K562 (cell line): ENCODE data around the gene RPL10A. TPM values are rescaled to one million over a fixed set of nuclear protein-coding genes. Genes with fewer than 3 reads are reported as not detected.

ENCODE experiments used
- HLTF ChIP-seq: fragments of 450-650 bp; IDR thresholded peaks from 2 replicates; pipeline ENCODE4 v1.6.1; 2016
- HNRNPH1 ChIP-seq: fragments of 200-400 bp; formaldehyde crosslinking; optimal IDR thresholded peaks from 2 replicates; pipeline ENCODE3; 2017; ENCODE audit warnings: low read depth, mild to moderate bottlenecking, low read length, moderate library complexity
- JUNB ChIP-seq: fragments of 450-650 bp; formaldehyde crosslinking; conservative IDR thresholded peaks from 2 replicates; pipeline ENCODE4 v1.4.0; 2020; ENCODE audit warnings: mild to moderate bottlenecking
- PTTG1 ChIP-seq: fragments of 450-650 bp; IDR thresholded peaks from 2 replicates; pipeline ENCODE4 v1.6.1; 2016; ENCODE audit warnings: low read depth, mild to moderate bottlenecking, missing genetic modification characterization, missing compliant biosample characterization
- RAD51 ChIP-seq: fragments of 450-650 bp; IDR thresholded peaks from 2 replicates; pipeline ENCODE4 v1.7.1; 2016; ENCODE audit warnings: low read depth, mild to moderate bottlenecking, borderline replicate concordance
- SAP30 ChIP-seq: fragments of 200-600 bp; sonication (generic); IDR thresholded peaks from 2 replicates; pipeline ENCODE4 v1.6.1; 2012; ENCODE audit warnings: borderline replicate concordance, low read depth, mild to moderate bottlenecking, moderate library complexity, low read length, control low read depth, inconsistent platforms; ENCODE audit not compliant: insufficient read depth, poor library complexity, severe bottlenecking
- SRF ChIP-seq, 2 experiments: fragments of 250-450, 450-650 bp in 1 of 2; sonication (Bioruptor Pico) in 1 of 2; sonication (generic) in 1 of 2; formaldehyde crosslinking; IDR thresholded peaks; 2 replicates each; pipeline versions ENCODE4 v1.5.0 to v1.5.1; 2020 to 2022; ENCODE audit warnings: mild to moderate bottlenecking in 1 of 2, missing genetic modification reagents in 1 of 2
- TEAD4 ChIP-seq, 2 experiments: sonication (generic) in 1 of 2; formaldehyde crosslinking in 1 of 2; IDR thresholded peaks; 2 replicates each; pipeline versions ENCODE4 v1.6.1 to v1.8.0; 2012 to 2022; ENCODE audit warnings: borderline replicate concordance in 1 of 2, inconsistent platforms in 1 of 2, low read length in 1 of 2, mild to moderate bottlenecking in 1 of 2, missing genetic modification reagents in 1 of 2
- TOE1 ChIP-seq, 2 experiments: fragments of 450-650 bp in 1 of 2; sonication (generic) in 1 of 2; formaldehyde crosslinking in 1 of 2; IDR thresholded peaks; 2 replicates each; pipeline versions ENCODE4 v1.7.1 to v1.8.0; 2016 to 2022; ENCODE audit warnings: borderline replicate concordance in 2 of 2, mild to moderate bottlenecking in 2 of 2, antibody characterized with exemption in 1 of 2, inconsistent platforms in 1 of 2, low read depth in 1 of 2, missing genetic modification reagents in 1 of 2, moderate library complexity in 1 of 2
- ZBTB1 ChIP-seq: sonication (generic); formaldehyde crosslinking; IDR thresholded peaks from 2 replicates; pipeline ENCODE4 v1.8.1; 2023; ENCODE audit warnings: missing genetic modification reagents, low read depth, mild to moderate bottlenecking, borderline replicate concordance
- ZBTB7A ChIP-seq: IDR thresholded peaks from 2 replicates; pipeline ENCODE4 v1.6.1; 2011; ENCODE audit warnings: low read depth, mild to moderate bottlenecking, low read length, moderate library complexity, borderline replicate concordance; ENCODE audit not compliant: control insufficient read depth
- polyA plus RNA-seq, 8 experiments: library from polyadenylated mRNA; depleted of rRNA in 4 of 8; stranded (reverse) in 5 of 8; unstranded in 3 of 8; fragments of >200 nt; fragmentation: Nextera tagmentation in 2 of 8; fragmentation: Illumina TruSeq in 1 of 8; extraction: Ambion mirVana in 2 of 8; extraction: Trizol in 1 of 8; gene quantifications; 2 replicates each; pipeline versions ENCODE4 v1.2.1 to v1.2.3, GENCODE V29; 2011 to 2014; ENCODE audit warnings: inconsistent platforms in 1 of 8, missing spikeins in 1 of 8
- total RNA-seq, 7 experiments: library from RNA; depleted of rRNA in 6 of 7; stranded (reverse); fragments of >200 nt in 6 of 7; fragmentation: Illumina TruSeq in 2 of 7; extraction: Trizol in 2 of 7; gene quantifications; 2 replicates each; pipeline versions ENCODE4 v1.2.1 to v1.2.3, GENCODE V29; 2011 to 2021; ENCODE audit warnings: low replicate concordance in 1 of 7
- TF ChIP-seq, protein P1 (sequence below): fragments of 250-450 bp; sonication (Bioruptor Pico); IDR thresholded peaks from 2 replicates; pipeline ENCODE4 v1.4.0; 2020
- TF ChIP-seq, protein P2 (sequence below): sonication (generic); formaldehyde crosslinking; IDR thresholded peaks from 2 replicates; pipeline ENCODE4 v1.9.0; 2022; ENCODE audit warnings: mild to moderate bottlenecking, missing genetic modification reagents
- TF ChIP-seq, protein P3 (sequence below), 2 experiments: fragments of 450-650 bp; IDR thresholded peaks; 2 replicates each; pipeline ENCODE4 v1.6.1; 2016

RPL10A gene
- total and polyA plus RNA-seq, 9 of the 15 experiments (the other 6 are each of a cell fraction or from before 2014, with no cell fraction given) = 1,589 to 3,237 (median 2,116) TPM

DNA sequence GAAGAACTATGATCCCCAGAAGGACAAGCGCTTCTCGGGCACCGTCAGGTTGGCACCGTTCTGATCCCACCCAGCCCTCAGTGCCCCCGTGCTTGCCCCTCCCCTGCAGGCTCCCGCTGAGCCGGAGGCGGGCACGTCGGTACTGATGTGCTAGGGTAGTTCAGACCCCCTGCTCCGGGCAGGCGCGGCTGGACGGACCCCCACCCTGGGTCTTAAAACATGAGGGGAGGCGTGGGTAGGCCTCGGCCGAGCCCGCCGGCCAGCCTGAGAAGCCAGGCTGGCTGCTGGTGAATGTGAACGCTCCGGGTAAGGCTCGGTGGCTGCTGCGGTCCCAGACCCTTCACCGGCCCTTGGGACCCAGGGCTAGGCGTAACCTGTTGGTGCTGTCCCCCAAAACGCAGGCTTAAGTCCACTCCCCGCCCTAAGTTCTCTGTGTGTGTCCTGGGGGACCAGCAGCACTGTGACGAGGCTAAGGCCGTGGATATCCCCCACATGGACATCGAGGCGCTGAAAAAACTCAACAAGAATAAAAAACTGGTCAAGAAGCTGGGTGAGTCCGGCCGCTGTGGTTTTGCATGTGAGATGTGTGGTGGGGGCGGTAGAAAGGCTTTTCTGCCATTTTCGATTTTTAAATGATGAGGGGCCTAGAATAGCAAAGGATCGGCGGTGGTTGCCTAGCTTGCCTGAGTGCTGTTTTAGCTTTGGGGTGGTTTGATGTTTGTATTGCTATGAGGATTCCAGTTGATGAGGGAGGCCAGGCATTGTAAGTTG, 964 bp downstream of the RPL10A start (continued):
- TF ChIP-seq TOE1 (IDR thresholded peaks at IDR 0.05; ENCODE audit: borderline replicate concordance) (peak; percentile 44; the same call in 1 of the 2 replicates), TOE1 (CRISPR knock-in tag; IDR thresholded peaks at IDR 0.05; ENCODE audit: borderline replicate concordance, low read depth) (no peak), HNRNPH1 (no peak), JUNB (no peak), SAP30 (peak; percentile 7), RAD51 (no peak), PTTG1 (tag) (no peak), ZBTB7A (peak; percentile 52; the same call in 1 of the 2 replicates), TEAD4 (IDR thresholded peaks at IDR 0.05; ENCODE audit: low read length) (0 out of 2 replicates have a peak, but pooled peaks have one; percentile 16), TEAD4 (CRISPR knock-in tag; IDR thresholded peaks at IDR 0.05; ENCODE audit: borderline replicate concordance) (no peak), HLTF (0 out of 2 replicates have a peak, but pooled peaks have one; percentile 17), SRF (CRISPR knock-in tag; IDR thresholded peaks at IDR 0.05) (0 out of 4 replicates have a peak, but pooled peaks of 1 of the 2 experiments have one; percentile 15), ZBTB1 (CRISPR knock-in tag) (peak; percentile 52)
- TF ChIP-seq, protein P1, sequence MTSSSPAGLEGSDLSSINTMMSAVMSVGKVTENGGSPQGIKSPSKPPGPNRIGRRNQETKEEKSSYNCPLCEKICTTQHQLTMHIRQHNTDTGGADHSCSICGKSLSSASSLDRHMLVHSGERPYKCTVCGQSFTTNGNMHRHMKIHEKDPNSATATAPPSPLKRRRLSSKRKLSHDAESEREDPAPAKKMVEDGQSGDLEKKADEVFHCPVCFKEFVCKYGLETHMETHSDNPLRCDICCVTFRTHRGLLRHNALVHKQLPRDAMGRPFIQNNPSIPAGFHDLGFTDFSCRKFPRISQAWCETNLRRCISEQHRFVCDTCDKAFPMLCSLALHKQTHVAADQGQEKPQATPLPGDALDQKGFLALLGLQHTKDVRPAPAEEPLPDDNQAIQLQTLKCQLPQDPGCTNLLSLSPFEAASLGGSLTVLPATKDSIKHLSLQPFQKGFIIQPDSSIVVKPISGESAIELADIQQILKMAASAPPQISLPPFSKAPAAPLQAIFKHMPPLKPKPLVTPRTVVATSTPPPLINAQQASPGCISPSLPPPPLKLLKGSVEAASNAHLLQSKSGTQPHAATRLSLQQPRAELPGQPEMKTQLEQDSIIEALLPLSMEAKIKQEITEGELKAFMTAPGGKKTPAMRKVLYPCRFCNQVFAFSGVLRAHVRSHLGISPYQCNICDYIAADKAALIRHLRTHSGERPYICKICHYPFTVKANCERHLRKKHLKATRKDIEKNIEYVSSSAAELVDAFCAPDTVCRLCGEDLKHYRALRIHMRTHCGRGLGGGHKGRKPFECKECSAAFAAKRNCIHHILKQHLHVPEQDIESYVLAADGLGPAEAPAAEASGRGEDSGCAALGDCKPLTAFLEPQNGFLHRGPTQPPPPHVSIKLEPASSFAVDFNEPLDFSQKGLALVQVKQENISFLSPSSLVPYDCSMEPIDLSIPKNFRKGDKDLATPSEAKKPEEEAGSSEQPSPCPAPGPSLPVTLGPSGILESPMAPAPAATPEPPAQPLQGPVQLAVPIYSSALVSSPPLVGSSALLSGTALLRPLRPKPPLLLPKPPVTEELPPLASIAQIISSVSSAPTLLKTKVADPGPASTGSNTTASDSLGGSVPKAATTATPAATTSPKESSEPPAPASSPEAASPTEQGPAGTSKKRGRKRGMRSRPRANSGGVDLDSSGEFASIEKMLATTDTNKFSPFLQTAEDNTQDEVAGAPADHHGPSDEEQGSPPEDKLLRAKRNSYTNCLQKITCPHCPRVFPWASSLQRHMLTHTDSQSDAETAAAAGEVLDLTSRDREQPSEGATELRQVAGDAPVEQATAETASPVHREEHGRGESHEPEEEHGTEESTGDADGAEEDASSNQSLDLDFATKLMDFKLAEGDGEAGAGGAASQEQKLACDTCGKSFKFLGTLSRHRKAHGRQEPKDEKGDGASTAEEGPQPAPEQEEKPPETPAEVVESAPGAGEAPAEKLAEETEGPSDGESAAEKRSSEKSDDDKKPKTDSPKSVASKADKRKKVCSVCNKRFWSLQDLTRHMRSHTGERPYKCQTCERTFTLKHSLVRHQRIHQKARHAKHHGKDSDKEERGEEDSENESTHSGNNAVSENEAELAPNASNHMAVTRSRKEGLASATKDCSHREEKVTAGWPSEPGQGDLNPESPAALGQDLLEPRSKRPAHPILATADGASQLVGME (CRISPR knock-in tag) = 0 out of 2 replicates have a peak, but pooled peaks have one; percentile 10
- TF ChIP-seq, protein P2, sequence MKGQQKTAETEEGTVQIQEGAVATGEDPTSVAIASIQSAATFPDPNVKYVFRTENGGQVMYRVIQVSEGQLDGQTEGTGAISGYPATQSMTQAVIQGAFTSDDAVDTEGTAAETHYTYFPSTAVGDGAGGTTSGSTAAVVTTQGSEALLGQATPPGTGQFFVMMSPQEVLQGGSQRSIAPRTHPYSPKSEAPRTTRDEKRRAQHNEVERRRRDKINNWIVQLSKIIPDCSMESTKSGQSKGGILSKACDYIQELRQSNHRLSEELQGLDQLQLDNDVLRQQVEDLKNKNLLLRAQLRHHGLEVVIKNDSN (CRISPR knock-in tag) = 0 out of 2 replicates have a peak, but pooled peaks have one; percentile 0
- TF ChIP-seq, protein P3, sequence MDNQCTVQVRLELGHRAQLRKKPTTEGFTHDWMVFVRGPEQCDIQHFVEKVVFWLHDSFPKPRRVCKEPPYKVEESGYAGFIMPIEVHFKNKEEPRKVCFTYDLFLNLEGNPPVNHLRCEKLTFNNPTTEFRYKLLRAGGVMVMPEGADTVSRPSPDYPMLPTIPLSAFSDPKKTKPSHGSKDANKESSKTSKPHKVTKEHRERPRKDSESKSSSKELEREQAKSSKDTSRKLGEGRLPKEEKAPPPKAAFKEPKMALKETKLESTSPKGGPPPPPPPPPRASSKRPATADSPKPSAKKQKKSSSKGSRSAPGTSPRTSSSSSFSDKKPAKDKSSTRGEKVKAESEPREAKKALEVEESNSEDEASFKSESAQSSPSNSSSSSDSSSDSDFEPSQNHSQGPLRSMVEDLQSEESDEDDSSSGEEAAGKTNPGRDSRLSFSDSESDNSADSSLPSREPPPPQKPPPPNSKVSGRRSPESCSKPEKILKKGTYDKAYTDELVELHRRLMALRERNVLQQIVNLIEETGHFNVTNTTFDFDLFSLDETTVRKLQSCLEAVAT (IDR thresholded peaks at IDR 0.05) = peak in 1 of 2 experiments; percentile 43; a peak in 2 of 4 replicates
